AG09309 (cell line): ENCODE results near the gene TNIP1.

Experiments used
- DNase-seq: peaks from one replicate; pipeline ENCODE4 v3.0.0-alpha.2; 2010; ENCODE audit warnings: low read depth
- H3K4me3 ChIP-seq: 2 replicates; pipeline ENCODE4 v1.5.1; 2011; ENCODE audit warnings: mild to moderate bottlenecking, low read depth, low read length, moderate library complexity; ENCODE audit not compliant: control insufficient read depth
- TF ChIP-seq, protein P1 (sequence below): IDR thresholded peaks from 2 replicates; pipeline ENCODE4 v1.5.1; 2011; ENCODE audit warnings: mild to moderate bottlenecking, low read depth, low read length, inconsistent platforms; ENCODE audit not compliant: insufficient read depth, control insufficient read depth; ENCODE audit errors: missing control alignments

TNIP1 gene

GRCh38 chr5:151081431-151082281 is 822 bp upstream of the TNIP1 start:
- TF ChIP-seq, protein P1, sequence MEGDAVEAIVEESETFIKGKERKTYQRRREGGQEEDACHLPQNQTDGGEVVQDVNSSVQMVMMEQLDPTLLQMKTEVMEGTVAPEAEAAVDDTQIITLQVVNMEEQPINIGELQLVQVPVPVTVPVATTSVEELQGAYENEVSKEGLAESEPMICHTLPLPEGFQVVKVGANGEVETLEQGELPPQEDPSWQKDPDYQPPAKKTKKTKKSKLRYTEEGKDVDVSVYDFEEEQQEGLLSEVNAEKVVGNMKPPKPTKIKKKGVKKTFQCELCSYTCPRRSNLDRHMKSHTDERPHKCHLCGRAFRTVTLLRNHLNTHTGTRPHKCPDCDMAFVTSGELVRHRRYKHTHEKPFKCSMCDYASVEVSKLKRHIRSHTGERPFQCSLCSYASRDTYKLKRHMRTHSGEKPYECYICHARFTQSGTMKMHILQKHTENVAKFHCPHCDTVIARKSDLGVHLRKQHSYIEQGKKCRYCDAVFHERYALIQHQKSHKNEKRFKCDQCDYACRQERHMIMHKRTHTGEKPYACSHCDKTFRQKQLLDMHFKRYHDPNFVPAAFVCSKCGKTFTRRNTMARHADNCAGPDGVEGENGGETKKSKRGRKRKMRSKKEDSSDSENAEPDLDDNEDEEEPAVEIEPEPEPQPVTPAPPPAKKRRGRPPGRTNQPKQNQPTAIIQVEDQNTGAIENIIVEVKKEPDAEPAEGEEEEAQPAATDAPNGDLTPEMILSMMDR = no peak
- peak overlapping the region; percentile 61 for H3K4me3 ChIP-seq
- no peak for DNase-seq

GRCh38 chr5:151079838-151080612 is 809 bp downstream of the TNIP1 start:
- DNase-seq = no peak
- TF ChIP-seq, protein P1 = no peak
- H3K4me3 ChIP-seq = peak overlapping the region; percentile 61

- no peak for DNase-seq
- TF ChIP-seq, protein P1 = no peak
- no peak overlapping the region for H3K4me3 ChIP-seq
These were observed 2.2 kb downstream of the TNIP1 start for GRCh38 chr5:151078490-151079262.

GRCh38 chr5:151077967-151078366 is 2.9 kb downstream of the TNIP1 start:
- no peak for DNase-seq
- H3K4me3 ChIP-seq = no peak overlapping the region
- TF ChIP-seq, protein P1 = no peak

GRCh38 chr5:151077419-151077818 is 3.4 kb downstream of the TNIP1 start:
- no peak overlapping the region for H3K4me3 ChIP-seq
- DNase-seq = no peak
- TF ChIP-seq, protein P1 = no peak

GRCh38 chr5:151076616-151077015 is 4.2 kb downstream of the TNIP1 start:
- no peak overlapping the region for H3K4me3 ChIP-seq
- no peak for DNase-seq
- TF ChIP-seq, protein P1 = no peak
